ENCODE data around the gene PHLDB1.
A peak's percentile ranks its signal among the peaks of the same experiment; 100 is the strongest.
"Not testable (repeated sequence)": the region's sequence is repeated elsewhere in the genome, so short reads cannot be mapped to it uniquely, and the experiment has no call there.

PHLDB1 gene

DNA sequence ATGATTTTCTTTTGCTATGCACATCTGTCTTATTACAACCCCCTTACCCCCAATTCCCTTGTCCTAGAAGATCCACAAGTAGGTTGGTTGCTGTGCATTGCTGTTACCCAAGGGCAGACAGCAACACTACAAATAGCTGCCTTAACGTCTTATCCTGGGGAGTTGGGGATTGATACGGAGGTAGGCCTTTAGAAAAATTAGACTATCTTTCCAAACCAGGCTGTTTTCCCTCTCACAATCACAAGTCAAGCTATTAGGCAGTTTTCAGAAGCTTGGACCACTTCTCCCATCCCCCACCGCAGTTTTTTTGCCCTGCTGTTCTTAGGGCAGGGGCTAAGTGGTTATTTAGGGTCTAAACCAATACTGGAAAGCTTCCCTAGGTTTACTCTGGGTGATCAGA, 2.8 kb upstream of the PHLDB1 start:
- no peak for DNase-seq (ENCODE audit: low read depth)
- H3K4me3 ChIP-seq (ENCODE audit: low read depth, low read length), result no peak overlapping the region

DNA sequence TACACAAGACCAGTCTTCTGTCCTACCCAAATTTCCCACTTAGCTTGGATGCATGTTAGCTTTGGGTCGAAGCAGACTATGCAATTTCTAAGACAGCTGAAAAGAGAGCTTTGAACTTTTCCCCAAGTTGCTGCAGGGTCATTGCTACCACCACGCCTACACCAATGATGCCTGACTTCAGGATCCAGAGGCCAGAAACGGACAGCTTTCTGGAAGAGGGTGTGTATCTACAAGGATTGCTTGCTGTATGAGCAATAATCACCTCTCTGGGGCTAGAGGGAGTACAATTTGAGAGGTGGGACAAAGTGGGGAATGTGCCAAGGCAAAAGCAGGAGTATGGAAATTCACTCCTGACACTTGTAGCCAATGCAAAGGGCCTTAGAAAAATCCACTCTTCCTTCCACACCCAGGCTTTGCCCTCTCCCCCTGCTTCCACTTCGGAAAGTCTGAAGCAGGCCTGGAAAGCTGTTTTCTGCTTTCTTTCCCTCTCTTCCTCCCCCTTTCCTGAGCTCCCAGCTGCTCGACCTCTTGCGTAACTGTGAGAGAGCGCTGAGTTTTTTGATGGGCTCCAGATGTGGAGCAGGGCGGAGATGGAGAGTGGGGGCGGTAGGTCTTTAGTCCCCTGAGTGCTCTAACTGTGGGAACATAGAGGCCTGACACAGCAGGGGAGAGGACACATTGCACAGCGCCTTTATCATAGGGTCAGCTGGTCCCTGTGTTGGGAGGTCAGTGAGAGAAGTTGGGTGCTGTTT, 2.1 kb upstream of the PHLDB1 start:
- no peak overlapping the region for H3K4me3 ChIP-seq (ENCODE audit: low read depth, low read length)

DNA sequence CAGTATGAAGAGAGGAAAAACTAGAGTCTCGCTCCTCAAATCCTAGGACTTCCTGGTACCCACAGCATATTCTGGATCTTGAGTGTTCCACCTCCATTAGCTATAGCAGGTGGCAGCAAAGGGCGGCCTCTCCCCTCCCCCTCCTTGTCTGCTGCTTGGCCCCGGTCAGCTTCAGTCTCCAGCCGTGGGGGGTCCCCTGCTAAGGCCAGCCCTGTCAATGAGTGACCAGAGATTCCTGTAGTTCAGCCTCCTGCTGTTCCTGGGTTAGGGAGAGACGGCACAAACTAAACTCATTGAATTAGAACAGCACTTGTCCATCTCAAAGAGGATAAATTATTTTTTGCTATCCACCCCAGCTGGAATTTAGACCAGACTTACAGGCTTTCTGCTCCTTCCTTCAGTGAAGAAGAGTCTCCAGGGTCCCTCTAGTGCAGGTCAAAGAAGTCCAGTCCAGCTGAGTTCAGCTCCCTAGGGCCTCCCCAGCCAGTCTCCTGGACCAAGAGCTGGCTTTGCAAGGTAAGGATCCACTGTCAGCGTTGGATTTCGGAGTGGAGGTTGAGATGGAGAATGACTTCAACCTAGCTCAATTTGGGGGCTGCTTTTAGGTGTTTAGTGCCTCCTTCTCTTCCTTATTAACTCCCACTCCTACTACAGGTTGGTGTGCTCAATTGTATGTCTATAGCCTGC, 1.1 kb upstream of the PHLDB1 start:
- no peak for DNase-seq (ENCODE audit: low read depth)
- H3K4me3 ChIP-seq (ENCODE audit: low read depth, low read length), result no peak overlapping the region

More for the DNA sequence above, 2.1 kb upstream of the PHLDB1 start:
- peak; percentile 96 for DNase-seq (ENCODE audit: low read depth)

DNA sequence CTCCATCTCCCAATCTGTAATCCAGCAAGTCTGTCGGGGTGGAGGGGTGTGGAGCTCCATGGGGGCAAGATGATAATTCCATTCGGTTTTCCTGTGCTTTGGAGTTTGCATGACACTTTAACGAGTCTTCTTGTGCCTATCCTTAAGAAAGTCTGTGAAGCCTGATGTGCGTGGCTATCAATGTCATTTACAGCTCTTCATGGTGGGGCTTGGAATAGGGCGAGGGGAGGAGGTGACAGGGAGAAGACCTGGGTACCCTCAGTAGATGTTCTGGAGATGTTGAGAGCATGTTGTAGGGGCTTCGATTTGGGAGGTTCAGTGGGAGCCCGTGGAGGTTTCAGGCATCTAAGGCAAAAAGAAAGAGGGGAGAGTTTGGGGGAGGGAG, 579 bp upstream of the PHLDB1 start:
- DNase-seq (ENCODE audit: low read depth), result no peak
- peak overlapping the region; percentile 4 for H3K4me3 ChIP-seq (ENCODE audit: low read depth, low read length)

DNA sequence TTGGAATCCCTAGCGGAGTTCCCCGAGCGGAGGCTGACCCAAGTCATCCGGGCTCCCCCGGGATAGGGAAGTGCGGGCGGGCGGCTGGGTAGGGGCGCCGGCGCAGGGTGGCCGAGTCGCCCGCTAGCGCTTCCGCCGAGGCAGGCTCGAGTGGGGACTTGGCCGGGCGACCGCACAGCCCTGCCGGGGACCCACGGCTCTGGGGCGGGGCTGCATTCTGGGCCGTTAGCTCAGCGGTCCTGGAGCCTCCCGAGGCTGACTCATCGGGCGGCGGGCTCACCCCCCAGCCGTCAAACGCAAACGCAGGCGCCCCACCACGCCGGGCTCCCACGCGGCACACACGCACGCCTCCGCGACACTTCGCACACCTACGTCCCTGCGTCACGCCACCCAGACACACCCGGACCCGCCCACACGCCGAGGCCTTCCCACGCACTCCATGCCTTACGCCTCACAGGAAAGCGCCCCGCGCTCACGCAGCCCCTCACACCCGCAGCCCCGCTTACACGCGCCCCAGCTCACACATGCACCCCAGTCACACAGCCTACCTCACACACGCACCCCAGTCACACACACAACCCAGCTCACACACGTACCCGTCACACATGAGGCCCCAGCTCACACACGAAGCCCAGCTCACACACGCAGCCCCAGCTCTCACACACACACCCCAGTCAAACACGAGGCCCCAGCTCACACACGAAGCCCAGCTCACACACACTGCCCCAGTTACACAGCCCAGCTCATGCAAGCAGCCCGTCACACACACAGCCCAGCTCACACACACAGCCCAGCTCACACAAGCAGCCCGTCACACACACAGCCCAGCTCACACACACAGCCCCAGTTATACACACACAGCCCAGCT, 1.2 kb downstream of the PHLDB1 start:
- H3K4me3 ChIP-seq (ENCODE audit: low read depth, low read length), result peak overlapping the region; percentile 84
- peak; percentile 70 for DNase-seq (ENCODE audit: low read depth)

DNA sequence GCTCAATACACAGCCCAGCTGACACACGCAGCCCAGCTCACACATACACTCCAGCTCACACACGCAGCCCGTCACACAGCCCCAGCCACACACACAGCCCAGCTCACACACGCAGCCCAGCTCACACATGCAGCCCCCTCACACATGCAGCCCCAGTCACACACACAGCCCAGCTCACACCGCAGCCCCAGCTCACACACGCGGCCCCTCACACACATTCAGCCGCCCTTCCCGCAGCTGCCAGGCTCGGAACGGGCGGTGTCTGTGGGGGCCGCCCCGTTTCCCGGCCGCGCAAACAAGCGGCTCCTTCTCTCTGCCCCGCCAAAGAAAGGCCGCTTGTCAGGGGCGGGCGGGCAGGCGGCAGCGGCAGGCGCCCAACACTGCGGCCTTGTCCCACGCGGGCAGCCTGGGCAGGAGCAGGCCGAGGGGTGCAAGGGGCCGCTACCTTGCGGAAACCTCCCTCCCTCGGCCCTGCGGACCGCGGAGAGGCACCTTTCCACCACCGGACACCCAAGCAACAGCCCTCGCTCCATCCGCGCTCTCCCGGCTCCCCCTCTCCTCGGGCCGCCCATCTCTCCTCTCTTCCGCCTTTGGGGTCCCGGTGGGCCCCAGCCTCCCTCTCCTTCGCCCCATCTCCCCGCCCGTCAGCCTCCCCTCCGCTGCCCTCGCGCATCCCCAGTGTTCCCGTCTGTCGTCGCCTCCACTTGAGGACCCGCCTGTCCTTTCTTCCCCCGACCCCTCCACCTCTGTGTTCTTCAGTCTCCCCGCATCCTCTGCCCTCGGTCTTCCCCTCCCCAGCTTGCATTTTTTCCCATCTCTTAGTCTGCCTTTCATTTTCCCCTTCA, 2.2 kb downstream of the PHLDB1 start:
- DNase-seq (ENCODE audit: low read depth), result no peak
- H3K4me3 ChIP-seq (ENCODE audit: low read depth, low read length), result peak overlapping the region; percentile 84

DNA sequence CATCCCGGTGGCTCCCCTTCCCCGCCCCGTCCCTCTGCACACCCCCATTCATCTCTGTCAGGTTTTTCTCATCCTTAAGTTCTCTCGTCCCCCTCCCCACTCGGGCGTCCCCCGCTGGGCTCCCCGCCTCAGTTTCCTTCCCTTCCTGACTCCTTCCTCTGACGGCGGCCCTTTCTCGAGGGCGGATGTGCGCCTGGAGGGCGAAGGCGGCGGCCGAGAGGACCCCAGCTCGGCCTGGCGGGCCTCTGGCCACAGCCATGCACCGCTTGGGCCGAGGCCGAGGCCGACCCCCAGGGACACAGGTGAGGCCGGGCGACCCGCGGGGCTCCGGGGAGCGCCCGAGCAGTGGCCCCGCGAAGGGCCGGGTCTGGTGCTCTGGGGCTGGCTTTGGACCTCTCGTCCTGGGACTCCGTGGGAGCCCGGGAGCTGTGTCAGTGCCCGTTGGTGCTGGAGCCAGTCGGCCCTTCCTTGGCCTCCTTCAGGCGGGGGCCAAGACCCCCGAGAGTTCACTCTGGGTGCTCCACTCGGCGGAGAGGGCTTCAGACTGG, 2.9 kb downstream of the PHLDB1 start:
- H3K4me3 ChIP-seq (ENCODE audit: low read depth, low read length), result peak overlapping the region; percentile 84
- DNase-seq (ENCODE audit: low read depth), result no peak

DNA sequence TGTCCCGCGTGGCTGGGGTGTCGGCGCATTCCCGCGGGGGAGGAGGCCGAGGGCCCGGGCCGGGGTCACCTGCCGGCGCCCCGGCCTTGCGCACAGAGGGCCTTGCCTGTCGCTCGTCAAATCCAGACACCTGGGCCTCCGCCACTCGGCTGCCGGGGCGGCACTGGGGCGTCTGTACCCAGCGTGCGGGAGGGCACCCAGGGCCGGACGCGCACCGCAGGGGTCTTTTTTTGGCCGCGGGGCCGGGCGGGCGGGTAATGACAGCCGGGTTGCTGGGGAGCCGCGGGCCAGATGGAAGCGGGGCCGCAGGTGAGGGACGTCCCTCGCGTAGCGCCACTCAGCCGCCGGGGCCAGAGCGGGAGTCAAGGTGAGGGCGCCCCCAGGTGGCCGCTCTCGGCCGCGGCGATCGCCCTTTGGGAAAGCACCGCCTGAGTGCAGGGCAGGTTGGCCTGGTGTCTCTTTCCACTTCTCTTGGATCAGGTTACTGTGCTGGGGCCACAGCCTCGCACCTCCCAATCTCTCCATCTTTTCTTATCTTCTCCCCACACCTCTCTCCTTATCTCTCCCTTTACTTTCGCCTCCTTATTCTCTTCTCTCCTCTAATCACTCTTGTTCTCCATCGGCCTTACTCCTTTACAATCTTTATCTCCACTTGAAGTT, 3.5 kb downstream of the PHLDB1 start:
- peak overlapping the region; percentile 84 for H3K4me3 ChIP-seq (ENCODE audit: low read depth, low read length)
- no peak for DNase-seq (ENCODE audit: low read depth)

DNA sequence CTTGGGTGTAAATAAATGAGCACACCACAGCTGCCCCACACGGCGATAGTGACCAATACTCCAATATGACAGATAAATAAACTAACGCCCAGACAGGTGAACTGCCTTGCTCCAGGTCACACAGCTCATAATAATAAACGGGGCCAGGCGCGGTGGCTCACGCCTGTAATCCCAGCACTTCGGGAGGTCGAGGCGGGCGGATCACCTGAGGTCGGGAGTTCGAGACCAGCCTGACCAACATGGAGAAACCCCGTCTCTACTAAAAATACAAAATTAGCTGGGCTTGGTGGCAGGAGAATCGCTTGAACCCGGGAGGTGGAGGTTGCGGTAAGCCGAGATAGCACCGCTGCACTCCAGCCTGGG, 4.0 kb downstream of the PHLDB1 start:
- not testable (repeated sequence) for DNase-seq (ENCODE audit: low read depth)
- peak overlapping the region; percentile 84 for H3K4me3 ChIP-seq (ENCODE audit: low read depth, low read length)

DNA sequence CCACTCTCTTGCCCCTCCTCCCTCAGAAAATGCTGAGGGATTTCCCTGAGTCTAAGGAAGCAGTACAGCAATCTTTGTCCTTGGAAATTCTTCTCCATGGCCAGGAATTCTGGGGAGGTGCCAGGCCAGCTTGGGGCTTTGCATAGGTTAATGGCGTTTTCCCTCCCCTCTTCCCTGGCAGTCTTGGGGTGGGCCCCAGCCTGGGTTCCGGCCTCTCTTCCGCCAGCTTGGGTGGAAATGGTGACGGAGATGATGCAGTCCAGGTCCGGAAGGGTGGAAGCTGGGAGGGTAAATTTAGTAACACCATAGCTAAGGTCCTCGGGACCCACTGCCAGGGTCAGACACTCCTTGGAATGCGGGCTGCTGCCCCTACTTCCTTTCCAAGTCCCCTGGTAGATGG, 5.0 kb downstream of the PHLDB1 start:
- no peak for DNase-seq (ENCODE audit: low read depth)
- H3K4me3 ChIP-seq (ENCODE audit: low read depth, low read length), result peak overlapping the region; percentile 5

DNA sequence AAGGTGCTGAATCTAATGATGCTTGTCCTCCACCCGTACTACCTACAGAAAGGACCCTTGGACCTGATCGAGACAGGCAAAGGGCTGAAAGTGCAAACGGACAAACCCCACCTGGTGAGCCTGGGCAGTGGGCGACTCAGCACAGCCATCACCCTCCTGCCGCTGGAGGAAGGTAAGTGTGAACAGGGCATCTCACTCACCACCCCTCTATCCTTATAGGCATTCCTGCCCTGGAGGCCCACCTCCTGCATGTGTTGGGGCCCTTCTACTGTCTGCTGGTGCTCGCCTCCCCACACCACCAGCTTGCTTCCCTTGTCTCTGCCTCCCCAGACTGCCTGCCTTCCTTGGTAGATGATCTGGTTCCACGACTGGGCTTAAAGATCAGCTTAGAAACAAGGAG, 7.1 kb downstream of the PHLDB1 start:
- H3K4me3 ChIP-seq (ENCODE audit: low read depth, low read length), result no peak overlapping the region
- no peak for DNase-seq (ENCODE audit: low read depth)

DNA sequence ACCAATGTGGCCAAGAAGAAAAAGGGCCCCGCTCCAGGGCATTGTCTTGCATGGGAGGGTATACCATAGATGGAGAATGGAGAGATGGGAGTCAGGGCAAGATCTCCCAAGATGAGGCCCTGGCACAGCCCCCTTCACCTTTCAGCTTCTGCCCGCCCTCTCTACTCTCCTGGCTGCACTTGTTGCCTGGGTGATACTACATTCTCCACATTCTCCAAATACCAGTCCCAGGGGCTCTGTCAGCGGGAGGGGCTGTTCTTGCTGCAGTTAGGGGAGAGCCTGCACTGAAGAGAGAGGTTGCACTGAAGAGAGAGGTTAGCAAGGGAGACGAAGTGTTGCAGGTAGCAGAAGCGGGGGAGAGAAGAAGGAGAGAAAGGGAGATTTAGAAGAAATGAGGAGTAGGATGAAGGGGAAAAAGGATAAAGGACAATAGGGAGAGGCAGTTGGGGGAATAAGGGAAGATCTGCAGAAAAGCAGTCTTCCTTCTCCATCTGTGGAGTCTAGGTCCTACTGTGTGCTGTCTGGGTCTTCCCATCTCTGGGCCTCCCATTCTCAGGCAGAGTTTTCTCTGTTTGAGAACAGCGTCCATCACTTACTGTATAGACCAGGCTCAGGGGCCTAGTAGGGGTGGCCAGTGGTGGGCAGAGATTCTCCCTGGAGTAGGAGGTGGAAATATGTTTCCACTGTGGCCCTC, 8.0 kb downstream of the PHLDB1 start:
- no peak overlapping the region for H3K4me3 ChIP-seq (ENCODE audit: low read depth, low read length)
- DNase-seq (ENCODE audit: low read depth), result no peak

DNA sequence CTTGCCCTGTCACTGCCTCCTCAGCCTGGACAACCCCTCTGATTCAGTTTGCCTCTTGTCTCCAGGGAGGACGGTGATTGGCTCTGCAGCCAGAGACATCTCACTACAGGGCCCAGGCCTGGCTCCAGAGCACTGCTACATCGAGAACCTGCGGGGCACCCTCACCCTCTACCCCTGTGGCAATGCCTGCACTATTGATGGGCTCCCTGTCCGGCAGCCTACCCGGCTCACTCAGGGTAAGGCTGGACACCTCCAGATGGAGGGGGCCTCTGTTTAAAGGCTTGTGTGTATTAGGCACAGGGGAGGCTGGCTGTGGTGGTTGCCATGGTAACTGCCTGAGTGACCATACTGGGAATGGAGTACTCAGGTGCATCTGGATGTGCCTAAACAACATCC, 8.6 kb downstream of the PHLDB1 start:
- H3K4me3 ChIP-seq (ENCODE audit: low read depth, low read length), result no peak overlapping the region
- DNase-seq (ENCODE audit: low read depth), result no peak

DNA sequence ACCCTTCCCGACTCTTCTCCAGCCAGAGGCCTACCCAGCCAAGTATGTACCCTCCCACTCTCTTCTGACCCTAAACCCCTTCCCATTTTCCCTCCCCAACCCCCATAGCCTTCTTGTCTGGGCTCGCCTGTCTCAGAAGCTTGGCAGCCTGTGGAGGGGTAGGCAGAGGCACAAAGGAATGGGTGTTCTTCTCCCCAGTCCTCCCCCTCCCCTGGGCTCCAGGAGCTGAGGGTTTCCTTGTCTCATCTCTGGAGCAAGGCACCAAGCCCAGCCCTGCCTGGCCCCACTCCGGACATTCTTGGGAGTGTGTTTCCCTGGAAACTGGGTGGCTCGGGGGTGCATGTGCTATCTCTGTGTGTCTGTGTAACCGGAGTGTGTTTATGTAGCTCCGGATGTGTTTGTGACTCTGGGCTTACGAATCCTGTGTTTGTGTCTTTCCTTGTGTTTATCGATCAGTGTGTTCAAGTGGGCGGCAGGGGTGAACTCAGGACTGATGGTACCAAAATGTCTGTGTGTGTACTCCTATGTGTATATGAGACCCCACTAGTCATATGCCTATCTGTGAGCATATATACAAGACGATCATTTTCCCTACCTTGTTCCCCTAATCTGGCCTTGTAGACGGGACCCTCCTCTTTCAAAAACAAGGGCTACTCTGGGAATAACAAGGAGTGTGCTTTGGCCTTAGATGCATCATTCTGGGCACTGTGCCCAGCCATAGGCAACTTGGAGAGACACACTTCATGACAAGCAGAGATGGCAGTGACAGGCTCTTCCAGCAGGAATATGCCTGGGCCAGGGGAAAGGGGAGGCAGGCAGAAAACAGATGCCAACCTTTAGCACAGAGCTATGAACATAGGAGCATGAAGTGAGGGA, 10.9 kb downstream of the PHLDB1 start:
- no peak overlapping the region for H3K4me3 ChIP-seq (ENCODE audit: low read depth, low read length)
- DNase-seq (ENCODE audit: low read depth), result peak; percentile 51

DNA sequence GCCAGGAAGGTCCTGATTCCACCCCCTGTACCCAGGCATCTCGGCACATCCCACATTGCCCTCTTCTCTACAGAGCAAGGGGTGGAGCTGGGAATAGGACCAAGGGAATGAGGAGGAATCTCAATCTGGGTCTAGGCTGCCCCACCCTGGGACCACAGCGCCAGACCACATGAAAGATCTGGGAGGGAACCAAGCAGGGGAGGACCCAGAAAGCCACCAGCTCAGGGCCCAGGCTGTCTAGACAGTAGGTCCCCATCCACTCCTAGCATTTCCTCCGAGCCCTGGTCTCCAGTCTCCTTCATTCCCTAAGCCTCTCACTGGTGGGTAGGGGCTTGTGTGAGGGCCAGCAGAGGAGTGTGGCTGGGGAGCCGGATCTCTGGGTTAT, 11.6 kb downstream of the PHLDB1 start:
- H3K4me3 ChIP-seq (ENCODE audit: low read depth, low read length), result no peak overlapping the region
- peak; percentile 51 for DNase-seq (ENCODE audit: low read depth)

DNA sequence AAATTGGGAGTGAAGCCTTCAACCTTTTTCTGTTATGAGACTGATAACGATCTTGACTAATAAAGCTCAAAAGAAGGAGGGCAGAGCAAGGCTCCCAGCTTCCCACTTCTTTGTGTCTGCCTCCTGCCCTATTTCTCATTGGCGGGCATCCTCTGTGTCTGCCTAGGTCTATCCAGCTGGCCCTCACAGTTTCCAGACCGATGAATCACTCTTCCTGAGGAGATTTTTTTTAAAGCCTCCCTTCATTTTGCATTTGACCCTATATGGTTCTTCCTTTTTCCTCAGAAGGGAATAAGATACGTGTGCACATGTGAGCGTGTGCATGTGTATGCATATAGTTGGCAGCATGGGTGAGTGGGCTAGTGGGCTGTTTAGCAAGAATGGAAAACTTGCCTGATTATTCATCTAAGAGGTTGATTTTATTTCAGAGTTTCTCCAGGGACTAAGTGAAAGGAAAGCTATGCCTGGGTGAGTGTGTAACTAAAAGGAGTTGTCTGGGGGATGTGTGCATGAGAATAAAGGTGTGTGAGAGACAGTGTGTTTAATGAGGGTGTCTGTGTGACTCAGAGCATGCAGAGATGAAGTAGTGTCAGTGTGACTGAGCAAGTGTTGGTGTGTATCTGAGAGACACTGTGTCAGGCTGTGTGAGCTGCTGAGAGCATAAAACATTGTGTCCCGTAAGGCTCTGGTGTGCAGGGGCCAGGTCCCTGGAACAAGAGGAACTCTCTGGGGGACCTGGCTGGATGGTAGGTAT, 12.2 kb downstream of the PHLDB1 start:
- peak; percentile 92 for DNase-seq (ENCODE audit: low read depth)
- no peak overlapping the region for H3K4me3 ChIP-seq (ENCODE audit: low read depth, low read length)
